GF-D8 (cell line): ENCODE data around the gene SLC7A5.
"Not testable (repeated sequence)": the region's sequence is repeated elsewhere in the genome, so short reads cannot be mapped to it uniquely, and the experiment has no call there.

ENCODE experiments used
- DNase-seq: peaks from one replicate; lab custom pipeline; 2025; lab: John Stamatoyannopoulos, UW

SLC7A5 gene

GRCh38 chr16:87794485-87795078, 74.7 kb downstream of the SLC7A5 start:
- no peak for DNase-seq

- no peak for DNase-seq
Measured at GRCh38 chr16:87792205-87792565, 77.1 kb downstream of the SLC7A5 start.

GRCh38 chr16:87791295-87792204, 77.8 kb downstream of the SLC7A5 start:
- DNase-seq = no peak

- DNase-seq = no peak
Measured at GRCh38 chr16:87790292-87791100, 78.8 kb downstream of the SLC7A5 start.

GRCh38 chr16:87789437-87790291, 79.6 kb downstream of the SLC7A5 start:
- no peak for DNase-seq

GRCh38 chr16:87788730-87789436, 80.4 kb downstream of the SLC7A5 start:
- not testable (repeated sequence) for DNase-seq

- not testable (repeated sequence) for DNase-seq
Measured at GRCh38 chr16:87787451-87788091, 81.7 kb downstream of the SLC7A5 start.

- DNase-seq = no peak
Measured at GRCh38 chr16:87784812-87785211, 84.5 kb downstream of the SLC7A5 start.

- no peak for DNase-seq
Measured at GRCh38 chr16:87782033-87782432, 87.3 kb downstream of the SLC7A5 start.

GRCh38 chr16:87780385-87780989, 88.8 kb downstream of the SLC7A5 start:
- peak; percentile 99 for DNase-seq
